ENCODE measurements around the gene SLC5A1. TPM values are rescaled to one million over a fixed set of nuclear protein-coding genes. Genes with fewer than 3 reads are reported as not detected.

The SLC5A1 gene
- total RNA-seq (not detected in 2 replicates), polyA plus RNA-seq (not detected in 2 replicates), polyA minus RNA-seq (not detected in 2 replicates)
- total RNA-seq (2013): 0.05 TPM

GRCh38 chr22:32042924-32043323, at the start of gene SLC5A1:
Gene SLC5A1 (plus strand): TSS chr22:32043261. CDS start chr22:32043282, 21 bp downstream.
- Mint-ChIP-seq H3K27me3 (peaks cover 68% of the 10 kb centered on the region), H3K9me3 (ENCODE audit: insufficient read depth) (no peaks in the 10 kb centered on the region), H3K4me3 (no peak within 1 kb of the TSS), H3K27ac (no peak within 1 kb of the TSS), H3K4me1 (no peaks in the 10 kb centered on the region)
- intact Hi-C loops (cut with micrococcal nuclease): no loop called here
- H3K9ac ChIP-seq (ENCODE audit: low read length): no peak within 1 kb of the TSS
- CTCF ChIA-PET: no interaction called here
- peaks cover 0 to 2% (median 0%) of the 10 kb centered on the region in 3 donors for H3K9me3 ChIP-seq (ENCODE audit: control extremely low read depth in 1 of 3, control insufficient read depth in 2 of 3, insufficient read depth in 1 of 3, low read length in 2 of 3)
- no peak within 1 kb of the TSS for H3K27ac ChIP-seq (ENCODE audit: low read length in 2 of 2)
- H3K36me3 ChIP-seq (replicated peaks in 1 of 2; ENCODE audit: control extremely low read depth in 1 of 2, control insufficient read depth in 1 of 2, extremely low read depth in 1 of 2, insufficient read depth in 2 of 2, low read length in 1 of 2): no peaks in the 10 kb centered on the region
- DNase-seq (no peak), ATAC-seq (ENCODE audit: low read depth) (no peak)
- no peak within 1 kb of the TSS for H3K4me3 ChIP-seq (ENCODE audit: control extremely low read depth in 1 of 5, extremely low read depth in 1 of 5, insufficient read depth in 1 of 5, low read depth in 2 of 5, low read length in 4 of 5)
- H4K20me1 ChIP-seq (ENCODE audit: control insufficient read depth, insufficient read depth, low read length, poor library complexity, severe bottlenecking): no peaks in the 10 kb centered on the region
- H3K27me3 ChIP-seq (replicated peaks in 1 of 4; ENCODE audit: control extremely low read depth in 1 of 4, control insufficient read depth in 3 of 4, insufficient read depth in 4 of 4, low read length in 3 of 4): peaks cover 0 to 27% (median 10%) of the 10 kb centered on the region in 4 experiments
- POLR2A ChIA-PET: no interaction called here
- no peak within 1 kb of the TSS for H3K4me2 ChIP-seq (replicated peaks; ENCODE audit: low read depth, low read length, poor library complexity, severe bottlenecking)
- TF ChIP-seq EZH2 (IDR thresholded peaks at IDR 0.05; ENCODE audit: borderline replicate concordance, insufficient read depth, low read depth, low read length, poor library complexity, severe bottlenecking): no peak
- no peak for TF ChIP-seq CTCF (IDR thresholded peaks at IDR 0.05)
- no peak within 1 kb of the TSS for H2AFZ ChIP-seq (ENCODE audit: insufficient read depth, low read depth, low read length, poor library complexity, severe bottlenecking)
- 43% methylated on average over 21 of the region's 21 CpGs for WGBS (ENCODE audit: insufficient coverage)
- H3K4me1 ChIP-seq (ENCODE audit: control insufficient read depth in 2 of 2, insufficient read depth in 2 of 2, low read length in 2 of 2): no peaks in the 10 kb centered on the region
- H3K79me2 ChIP-seq (ENCODE audit: control insufficient read depth, insufficient read depth, low read length): no peaks in the 10 kb centered on the region

- DNase-seq: no peak
- Histone ChIP-seq H3K27me3 (replicated peaks in 1 of 4; ENCODE audit: control extremely low read depth in 1 of 4, control insufficient read depth in 3 of 4, insufficient read depth in 4 of 4, low read length in 3 of 4) (peaks cover 0 to 4% (median 0%) of the 10 kb centered on the region in 4 experiments), H3K4me3 (ENCODE audit: control extremely low read depth in 1 of 5, extremely low read depth in 1 of 5, insufficient read depth in 1 of 5, low read depth in 2 of 5, low read length in 4 of 5) (no peak overlapping the region), H3K4me2 (replicated peaks; ENCODE audit: low read depth, low read length, poor library complexity, severe bottlenecking) (no peak overlapping the region), H3K79me2 (ENCODE audit: control insufficient read depth, insufficient read depth, low read length) (no peaks in the 10 kb centered on the region), H4K20me1 (ENCODE audit: control insufficient read depth, insufficient read depth, low read length, poor library complexity, severe bottlenecking) (no peaks in the 10 kb centered on the region), H2AFZ (ENCODE audit: insufficient read depth, low read depth, low read length, poor library complexity, severe bottlenecking) (no peak overlapping the region), H3K4me1 (ENCODE audit: control insufficient read depth in 2 of 2, insufficient read depth in 2 of 2, low read length in 2 of 2) (no peaks in the 10 kb centered on the region), H3K9ac (ENCODE audit: low read length) (no peak overlapping the region), H3K9me3 (ENCODE audit: control extremely low read depth in 1 of 3, control insufficient read depth in 2 of 3, insufficient read depth in 1 of 3, low read length in 2 of 3) (no peaks in the 10 kb centered on the region), H3K36me3 (replicated peaks in 1 of 2; ENCODE audit: control extremely low read depth in 1 of 2, control insufficient read depth in 1 of 2, extremely low read depth in 1 of 2, insufficient read depth in 2 of 2, low read length in 1 of 2) (no peaks in the 10 kb centered on the region), H3K27ac (ENCODE audit: low read length in 2 of 2) (no peak overlapping the region)
- no peak for TF ChIP-seq CTCF (IDR thresholded peaks at IDR 0.05)
- no peak for TF ChIP-seq EZH2 (IDR thresholded peaks at IDR 0.05; ENCODE audit: borderline replicate concordance, insufficient read depth, low read depth, low read length, poor library complexity, severe bottlenecking)
- Mint-ChIP-seq H3K9me3 (ENCODE audit: insufficient read depth) (no peaks in the 10 kb centered on the region), H3K27me3 (peaks cover 28% of the 10 kb centered on the region), H3K4me1 (no peaks in the 10 kb centered on the region), H3K27ac (no peak overlapping the region), H3K4me3 (no peak overlapping the region)
- CTCF ChIA-PET: interaction anchor here (1.6 kb wide), 1 partner anchor 18 kb away, joined by 8 read pairs; no protein-coding TSS in a partner anchor
- no peak for ATAC-seq (ENCODE audit: low read depth)
- intact Hi-C loops (cut with micrococcal nuclease): no loop called here
- no CpG with 5 or more reads among the region's 3 CpGs for WGBS (ENCODE audit: insufficient coverage)
- POLR2A ChIA-PET: no interaction called here
Measured at GRCh38 chr22:31995046-31995445, 48.0 kb upstream of the SLC5A1 start.
